Measurements from ENCODE around the gene SBF2.

SBF2 gene

DNA sequence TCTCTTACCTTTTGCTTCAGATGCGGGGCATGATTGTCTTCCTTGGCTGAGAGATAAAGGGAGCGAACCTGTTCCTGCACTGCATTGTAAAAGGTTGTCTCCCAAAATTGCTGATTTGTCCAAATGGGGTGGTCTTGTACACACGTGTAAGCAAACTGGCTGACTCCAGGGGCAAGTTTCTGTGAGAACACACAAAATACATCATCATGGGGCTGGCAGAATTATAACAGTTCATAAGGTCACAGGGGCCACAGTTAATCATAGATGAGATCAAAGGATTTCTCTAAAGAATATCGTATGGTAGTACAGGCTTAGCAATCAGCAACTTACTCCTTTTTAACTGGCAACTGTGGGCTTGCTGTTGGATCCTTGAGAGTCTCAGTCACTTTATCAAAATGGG lies 435.8 kb downstream of the SBF2 start:
- no peak for DNase-seq (ENCODE audit: low read depth, low spot score)

DNA sequence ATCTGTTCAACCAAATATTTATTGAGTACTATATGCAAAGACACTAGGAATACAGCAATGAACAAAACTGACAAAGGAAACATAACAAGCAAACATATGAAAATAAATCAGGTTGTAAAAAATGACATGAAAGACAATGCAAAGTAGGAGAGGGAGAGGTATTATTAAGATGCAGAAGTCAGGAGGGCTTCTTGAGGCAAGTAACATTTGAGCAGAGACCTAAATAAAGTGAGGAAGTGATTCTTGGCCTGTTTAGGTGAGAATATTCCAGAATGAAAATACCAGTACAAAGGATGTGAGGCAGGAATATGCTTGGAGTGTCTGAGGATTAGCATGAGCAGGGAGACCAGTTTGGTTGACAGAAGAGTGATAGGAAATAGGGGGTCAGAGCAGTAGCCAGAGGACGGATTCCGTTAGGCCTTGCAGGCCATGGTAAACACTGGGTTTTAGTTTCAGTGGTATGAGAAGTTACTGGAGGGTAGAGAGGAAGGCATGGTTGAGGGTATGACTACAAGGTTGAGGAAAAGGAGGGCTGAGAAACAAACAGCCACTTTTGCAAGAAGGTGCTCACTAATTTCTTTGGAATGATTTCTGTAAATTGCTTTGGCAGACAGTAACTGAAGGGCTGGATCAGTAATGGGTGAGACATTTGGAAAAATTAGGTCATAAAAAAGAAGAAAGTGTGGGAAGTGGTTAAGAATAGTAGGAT lies 438.3 kb downstream of the SBF2 start:
- DNase-seq (ENCODE audit: low read depth, low spot score) = no peak

DNA sequence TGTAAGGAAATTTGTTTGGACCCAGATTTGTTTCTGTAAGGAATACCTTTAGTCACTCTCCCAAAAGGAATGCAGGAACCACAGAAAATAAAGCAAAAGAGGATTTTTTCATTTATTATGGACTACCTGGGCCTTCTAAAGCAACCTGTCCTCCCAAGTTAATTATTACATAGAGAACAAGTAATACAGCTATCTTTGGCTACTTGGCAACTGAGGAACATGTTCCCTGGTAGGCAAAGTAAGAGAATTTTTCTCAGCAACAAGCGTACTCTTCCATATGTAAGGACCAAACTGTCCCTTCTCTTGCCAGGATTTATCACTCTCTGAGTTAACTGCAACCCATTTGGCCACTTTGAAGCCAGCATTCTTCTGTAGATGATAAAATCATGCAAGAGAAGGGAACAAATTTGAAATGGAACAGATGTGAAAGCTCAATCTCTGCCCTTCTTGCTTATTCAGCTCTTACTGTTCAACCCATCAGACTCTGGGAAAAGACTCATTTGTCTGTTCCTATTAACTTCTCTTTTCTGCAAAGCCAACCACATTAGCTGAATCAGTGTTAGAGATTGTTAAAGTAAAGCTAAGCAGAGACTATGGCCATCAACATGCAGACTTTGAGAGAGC lies 440.0 kb downstream of the SBF2 start:
- DNase-seq (ENCODE audit: low read depth, low spot score) = no peak

DNA sequence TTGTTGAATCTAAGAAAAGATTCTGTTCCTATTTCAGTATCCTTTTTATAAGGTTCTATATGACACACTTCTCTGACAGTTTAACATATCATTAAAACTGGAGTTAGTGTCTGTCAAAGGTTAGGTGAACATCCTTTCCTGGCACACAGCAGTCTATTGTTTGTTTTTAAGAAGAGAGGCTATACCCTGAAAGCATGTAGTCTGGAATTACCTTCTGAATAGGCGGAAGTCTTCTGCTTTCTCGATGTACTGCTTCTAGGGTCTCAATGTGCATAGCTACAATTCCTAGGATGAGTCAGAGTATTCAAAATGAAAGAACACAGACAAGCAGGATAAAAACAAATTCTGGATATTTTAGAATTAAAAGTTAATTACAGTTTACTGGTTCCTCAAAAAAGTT lies 441.6 kb downstream of the SBF2 start:
- DNase-seq (ENCODE audit: low read depth, low spot score) = no peak

DNA sequence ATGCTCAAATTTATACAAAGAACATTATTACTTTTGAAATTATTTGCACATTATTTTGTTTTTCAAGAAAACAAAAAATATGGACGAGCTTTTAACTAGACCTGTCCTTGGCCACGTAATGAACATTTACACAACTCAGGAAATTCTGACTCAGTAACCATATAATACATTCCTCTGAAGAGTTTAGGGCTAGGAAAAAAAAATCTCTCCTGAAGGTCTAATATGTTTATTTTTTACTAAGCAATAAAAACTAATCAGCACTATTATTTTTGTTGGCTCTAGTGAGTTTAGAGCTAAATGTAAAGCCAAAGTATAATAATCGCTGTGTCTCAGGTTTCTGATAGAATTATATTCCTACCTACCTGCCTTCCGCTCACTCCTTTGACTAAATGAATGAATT lies 442.7 kb downstream of the SBF2 start:
- no peak for DNase-seq (ENCODE audit: low read depth, low spot score)

DNA sequence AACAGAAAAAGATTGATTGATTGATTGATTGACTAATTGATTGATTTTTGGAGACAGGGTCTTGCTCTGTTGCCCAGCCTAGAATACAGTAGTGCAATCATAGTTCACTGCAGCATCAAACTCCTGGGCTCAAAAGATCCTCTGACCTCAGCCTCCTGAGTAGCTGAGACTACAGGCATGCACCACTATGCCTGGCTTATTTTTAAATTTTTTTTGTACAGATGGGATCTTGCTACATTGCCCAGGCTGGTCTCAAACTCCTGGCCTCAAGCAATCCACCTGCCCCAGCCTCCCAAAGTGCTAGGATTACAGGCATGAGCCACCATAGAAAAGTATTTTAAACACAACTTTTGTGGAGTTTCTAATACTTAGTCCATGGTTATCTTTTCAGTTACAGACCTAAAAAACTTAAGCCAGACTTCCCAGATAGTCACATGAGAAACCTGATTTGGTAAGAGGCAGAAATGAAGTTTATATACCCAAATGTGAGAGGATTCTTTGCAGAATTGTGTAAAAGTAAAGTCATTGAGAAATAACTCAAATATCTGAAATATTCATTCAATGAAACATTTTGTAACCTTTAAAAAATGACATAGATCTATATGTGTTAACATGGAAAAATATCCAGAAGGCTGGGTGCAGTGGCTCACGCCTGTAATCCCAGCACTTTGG lies 443.7 kb downstream of the SBF2 start:
- no peak for DNase-seq (ENCODE audit: low read depth, low spot score)

DNA sequence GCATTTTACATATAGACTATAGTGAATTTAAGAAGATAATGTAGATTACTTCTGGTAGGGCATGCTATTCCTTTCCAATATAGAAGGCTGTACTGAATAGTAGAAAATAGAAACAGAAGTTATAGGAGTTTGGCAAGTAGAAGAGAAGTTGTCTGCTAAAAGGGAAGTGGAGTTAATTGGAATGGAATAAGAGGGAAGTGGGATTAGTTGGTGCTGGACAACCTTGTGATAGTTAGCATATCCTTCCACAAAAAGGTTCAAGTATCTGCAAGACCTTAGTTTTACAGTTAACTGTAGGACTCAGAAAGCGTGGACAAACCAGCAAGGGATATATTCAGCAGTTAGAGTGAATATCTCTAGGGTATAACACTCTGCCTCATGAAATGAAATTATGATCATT lies 444.6 kb downstream of the SBF2 start:
- no peak for DNase-seq (ENCODE audit: low read depth, low spot score)

DNA sequence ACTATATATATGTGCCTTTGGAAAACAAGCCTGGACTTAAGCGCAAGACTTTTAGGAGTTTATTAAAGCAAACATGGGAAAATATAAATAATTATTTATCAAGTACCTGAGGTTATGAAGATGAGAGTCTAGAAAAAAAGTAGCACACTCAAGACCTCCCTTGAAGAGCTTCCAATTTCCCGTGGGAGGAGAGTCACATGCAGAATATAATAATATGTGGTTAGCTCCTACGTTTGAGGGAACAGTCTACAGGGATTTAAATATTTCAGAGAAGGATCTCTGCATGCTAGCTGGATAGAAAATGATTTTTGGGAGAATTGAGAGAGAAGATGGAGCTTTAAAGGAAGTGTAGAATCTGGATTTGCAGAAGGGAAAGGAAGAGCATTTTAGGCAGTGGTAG lies 446.4 kb downstream of the SBF2 start:
- no peak for DNase-seq (ENCODE audit: low read depth, low spot score)

DNA sequence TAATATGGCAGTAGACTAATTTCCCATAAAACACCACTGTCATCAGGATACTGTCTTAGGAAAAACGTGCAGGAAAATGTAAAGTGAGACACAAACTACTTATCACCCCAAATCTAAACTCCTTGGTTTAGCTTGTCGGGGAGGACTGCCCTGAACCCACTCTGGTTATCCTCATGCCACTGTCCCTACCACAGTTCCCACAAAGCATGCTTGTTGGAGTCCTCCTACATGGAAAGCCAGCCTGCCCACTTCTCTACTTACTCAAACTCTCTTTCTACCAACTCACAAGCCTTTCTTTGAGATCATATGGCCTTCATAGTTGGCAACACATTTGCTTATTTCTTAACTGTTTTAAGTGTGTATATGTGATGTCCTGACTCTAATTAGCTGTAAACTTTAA lies 451.1 kb downstream of the SBF2 start:
- DNase-seq (ENCODE audit: low read depth, low spot score) = no peak

DNA sequence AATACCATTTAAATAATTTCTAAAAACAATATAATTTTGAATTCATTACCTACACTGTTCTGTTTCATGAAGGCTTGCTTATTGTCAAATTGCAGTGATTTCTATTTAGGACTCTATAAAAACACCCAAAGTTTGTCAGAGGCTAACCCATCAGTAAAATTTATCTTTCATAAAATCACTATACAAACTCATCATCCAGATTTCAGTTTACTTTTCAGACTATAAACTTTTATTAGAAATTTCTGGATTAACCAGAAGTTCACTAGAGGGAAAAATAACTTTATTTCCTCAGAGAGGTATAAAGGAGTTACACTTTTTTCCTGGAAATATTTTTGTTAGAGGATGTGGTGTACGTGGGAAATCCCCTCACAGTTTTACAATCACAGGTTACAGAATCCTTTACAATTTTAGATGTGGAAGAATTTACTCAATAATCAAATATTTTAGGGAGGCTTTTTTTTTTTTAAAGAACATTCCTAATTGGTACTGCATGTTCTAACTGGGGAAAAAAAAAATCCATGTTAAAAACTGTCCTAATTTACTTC lies 453.5 kb downstream of the SBF2 start:
- no peak for DNase-seq (ENCODE audit: low read depth, low spot score)

DNA sequence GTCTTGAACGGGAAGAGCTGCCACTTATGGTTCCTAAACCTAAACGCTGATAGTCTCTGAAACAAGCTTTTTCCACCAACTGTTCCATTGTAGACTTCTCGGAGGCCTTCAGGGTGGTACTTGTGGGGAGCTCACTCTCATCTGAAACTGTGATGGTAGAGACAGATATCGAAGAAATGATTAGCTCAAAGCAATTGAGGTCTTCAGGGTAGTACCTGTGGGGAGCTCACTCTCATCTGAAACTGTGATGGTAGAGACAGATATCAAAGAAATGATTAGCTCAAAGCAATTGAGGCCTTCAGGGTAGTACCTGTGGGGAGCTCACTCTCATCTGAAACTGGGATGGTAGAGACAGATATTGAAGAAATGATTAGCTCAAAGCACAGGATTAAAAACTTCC lies 454.5 kb downstream of the SBF2 start:
- no peak for DNase-seq (ENCODE audit: low read depth, low spot score)

DNA sequence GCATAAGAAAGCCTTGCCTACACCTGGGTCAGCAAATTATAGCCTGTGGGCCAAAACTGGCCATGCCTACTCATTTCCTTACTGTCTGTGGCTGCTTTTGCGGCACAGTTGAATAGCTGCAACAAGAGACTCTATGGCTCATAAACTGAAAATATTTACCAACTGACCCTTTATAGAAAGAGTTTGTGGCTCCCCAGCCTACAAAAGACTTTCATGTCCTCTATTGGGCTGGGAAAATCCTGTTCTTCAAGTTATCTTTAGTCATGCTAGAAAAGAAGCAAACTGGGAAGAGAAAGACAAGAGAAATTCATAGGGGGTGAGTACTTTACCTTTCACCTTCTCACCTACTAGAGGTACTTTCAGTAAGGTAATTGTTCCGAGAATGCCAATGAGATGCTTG lies 455.1 kb downstream of the SBF2 start:
- DNase-seq (ENCODE audit: low read depth, low spot score) = no peak

DNA sequence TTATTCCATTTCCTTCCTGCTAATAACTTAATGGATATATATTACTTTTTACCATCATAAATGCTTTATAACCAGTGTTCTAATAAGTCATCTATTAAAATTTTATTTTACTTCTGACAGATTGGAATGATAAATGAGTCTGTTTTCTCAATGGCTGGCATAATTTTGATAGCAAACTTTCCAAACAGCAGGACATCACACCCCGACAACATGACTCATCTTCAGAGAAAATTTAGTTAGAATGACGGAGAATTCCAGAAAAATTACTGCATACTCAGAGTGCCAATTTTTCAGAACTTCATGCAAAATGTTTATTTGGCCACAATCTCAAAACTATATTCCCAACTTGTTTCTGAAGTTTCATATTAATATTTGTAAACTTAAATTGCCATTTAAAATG lies 455.8 kb downstream of the SBF2 start:
- no peak for DNase-seq (ENCODE audit: low read depth, low spot score)

DNA sequence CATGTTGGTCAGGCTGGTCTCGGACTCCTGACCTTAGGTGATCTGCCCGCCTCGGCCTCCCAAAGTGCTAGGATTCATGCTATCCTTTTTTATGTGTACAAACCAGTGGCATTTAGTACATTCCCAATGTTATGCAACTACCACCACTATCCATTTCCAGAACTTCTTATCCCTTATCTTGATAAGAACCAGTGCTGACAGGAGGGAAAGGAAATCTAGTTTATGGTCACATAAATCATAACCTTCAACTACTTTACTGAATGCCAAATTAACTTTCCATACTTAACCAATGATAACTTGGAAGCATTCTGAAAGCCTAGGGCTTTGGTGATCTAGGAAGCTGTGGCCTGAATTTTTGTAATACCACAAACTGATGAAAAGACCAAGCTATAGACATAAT lies 459.7 kb downstream of the SBF2 start:
- DNase-seq (ENCODE audit: low read depth, low spot score) = no peak

DNA sequence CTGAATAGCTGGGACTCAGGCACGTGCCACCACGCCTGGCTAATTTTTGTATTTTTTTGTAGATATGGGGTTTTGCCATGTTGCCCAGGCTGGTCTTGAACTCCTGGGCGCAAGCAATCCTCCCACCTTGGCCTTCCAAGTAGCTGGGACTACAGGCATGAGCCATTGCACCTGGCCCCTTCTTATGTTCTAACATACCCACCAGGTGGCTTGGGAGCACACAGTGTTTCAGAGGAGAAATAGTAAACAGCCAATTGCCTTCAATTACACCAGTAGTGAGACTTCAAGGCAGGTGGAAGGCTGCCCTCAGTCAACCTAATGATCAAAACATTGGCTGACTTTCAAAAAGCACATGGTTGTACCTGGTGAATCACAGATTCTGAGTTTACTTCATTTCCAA lies 462.9 kb downstream of the SBF2 start:
- no peak for DNase-seq (ENCODE audit: low read depth, low spot score)

DNA sequence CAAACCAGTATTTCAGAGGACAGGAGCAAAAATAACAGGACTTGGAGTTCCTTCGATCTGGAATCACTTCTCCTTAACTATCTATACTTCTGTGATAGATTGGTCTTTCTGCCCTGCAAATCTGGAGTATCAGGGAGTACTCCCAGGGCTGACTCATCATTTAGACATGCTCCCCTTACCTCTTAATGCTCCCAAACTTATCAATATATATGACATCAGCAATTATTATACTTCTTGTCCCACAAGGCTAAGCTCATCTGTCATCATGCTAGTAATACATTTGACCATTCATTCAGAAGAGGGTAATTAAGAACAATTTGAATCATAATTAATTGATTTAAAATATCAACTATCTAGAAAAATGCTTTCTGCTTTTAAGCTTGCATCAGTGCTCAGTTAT lies 466.3 kb downstream of the SBF2 start:
- no peak for DNase-seq (ENCODE audit: low read depth, low spot score)

DNA sequence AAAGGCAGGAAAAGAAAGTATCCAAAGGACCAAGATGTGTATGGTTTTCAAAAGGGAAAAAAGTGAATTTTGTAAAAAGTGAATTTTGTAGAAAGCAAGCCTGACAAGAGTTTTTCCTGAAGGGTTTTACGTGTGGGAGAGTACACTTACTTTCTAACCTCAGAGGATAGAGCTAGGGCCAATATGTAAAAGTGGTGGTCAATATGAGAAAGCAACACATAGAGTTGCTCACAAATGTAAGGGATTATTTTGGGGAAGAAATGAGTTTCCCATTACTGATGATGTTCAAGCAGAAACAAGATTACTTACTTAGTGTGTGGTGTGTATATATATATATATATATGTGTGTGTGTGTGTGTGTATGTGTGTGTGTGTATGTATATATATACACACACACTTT lies 467.6 kb downstream of the SBF2 start:
- DNase-seq (ENCODE audit: low read depth, low spot score) = no peak

DNA sequence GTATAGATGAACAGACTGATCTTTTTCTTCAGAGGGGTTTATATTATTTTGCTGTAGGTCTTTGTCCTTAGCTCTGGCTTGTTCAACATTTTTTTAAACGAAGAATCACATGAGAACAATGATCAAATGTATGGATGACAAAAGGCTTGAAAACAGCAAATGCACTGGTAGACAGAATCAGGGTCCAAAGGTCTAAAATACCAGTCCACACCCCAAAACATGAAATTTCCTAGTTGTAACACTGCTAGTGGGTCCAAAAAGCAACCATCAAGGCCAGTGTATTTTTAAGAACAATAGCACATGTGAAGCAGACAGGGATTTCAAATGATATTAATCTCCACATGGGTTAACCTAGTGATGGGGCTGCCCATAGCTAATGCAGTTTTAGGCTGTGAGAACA lies 468.1 kb downstream of the SBF2 start:
- DNase-seq (ENCODE audit: low read depth, low spot score) = no peak

DNA sequence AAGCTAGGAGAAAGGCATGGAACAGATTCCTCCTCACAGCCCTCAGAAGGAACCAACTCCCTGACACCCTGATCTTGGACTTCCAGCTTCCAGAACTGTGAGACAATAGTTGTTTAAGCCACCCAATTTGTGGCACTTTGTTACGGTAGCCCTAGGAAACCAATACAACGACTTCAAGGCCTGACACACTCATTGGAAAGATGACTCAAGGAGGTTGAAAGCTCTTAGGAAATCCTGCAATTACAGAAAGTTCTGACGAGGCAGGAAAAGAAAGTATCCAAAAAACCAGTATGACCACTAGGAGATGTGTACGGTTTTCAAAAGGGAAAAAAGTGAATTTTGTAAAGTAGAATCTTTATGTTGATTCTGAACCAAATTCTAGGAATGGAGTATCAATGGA lies 468.7 kb downstream of the SBF2 start:
- no peak for DNase-seq (ENCODE audit: low read depth, low spot score)

DNA sequence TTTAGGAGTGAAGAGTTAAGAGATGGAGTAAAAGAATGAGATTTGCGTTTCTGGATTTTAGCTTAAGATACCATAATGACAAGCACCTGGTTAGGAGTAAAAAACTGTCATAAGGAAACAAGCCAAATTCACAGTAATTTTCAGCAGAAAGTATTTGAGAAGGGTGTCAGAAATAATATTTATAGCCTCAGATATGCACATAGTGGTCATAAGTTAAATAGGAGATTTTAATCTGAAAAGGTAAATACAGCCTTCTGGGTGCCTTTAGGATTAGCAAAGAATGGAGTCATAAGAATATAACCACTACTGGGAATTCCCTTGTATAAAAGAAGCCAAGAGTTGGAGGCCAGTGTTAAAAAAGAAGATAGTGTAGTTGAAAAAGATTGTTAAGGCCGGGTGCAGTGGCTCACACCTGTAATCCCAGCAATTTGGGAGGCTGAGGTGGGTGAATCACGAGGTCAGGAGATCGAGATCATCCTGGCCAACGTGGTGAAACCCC lies 470.1 kb downstream of the SBF2 start:
- DNase-seq (ENCODE audit: low read depth, low spot score) = no peak

DNA sequence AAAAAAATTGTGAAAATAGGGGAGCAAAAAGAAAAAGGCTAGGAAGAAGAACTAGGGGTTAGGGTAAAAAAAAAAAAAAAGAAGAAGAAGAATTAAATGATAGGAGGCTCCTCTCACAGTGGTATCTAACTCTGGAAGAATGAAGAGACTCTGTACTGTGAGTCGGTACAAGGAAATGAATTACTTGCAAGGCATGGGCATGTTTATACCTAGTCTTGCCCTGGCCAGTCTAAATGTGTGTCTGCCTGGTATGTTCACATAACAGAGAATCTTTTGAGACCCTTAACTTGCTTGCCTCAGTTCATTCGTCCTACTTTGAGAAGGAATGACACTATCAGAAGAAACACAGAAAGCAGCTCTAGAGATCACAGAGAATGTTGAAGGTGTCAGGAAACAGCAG lies 470.6 kb downstream of the SBF2 start:
- no peak for DNase-seq (ENCODE audit: low read depth, low spot score)

DNA sequence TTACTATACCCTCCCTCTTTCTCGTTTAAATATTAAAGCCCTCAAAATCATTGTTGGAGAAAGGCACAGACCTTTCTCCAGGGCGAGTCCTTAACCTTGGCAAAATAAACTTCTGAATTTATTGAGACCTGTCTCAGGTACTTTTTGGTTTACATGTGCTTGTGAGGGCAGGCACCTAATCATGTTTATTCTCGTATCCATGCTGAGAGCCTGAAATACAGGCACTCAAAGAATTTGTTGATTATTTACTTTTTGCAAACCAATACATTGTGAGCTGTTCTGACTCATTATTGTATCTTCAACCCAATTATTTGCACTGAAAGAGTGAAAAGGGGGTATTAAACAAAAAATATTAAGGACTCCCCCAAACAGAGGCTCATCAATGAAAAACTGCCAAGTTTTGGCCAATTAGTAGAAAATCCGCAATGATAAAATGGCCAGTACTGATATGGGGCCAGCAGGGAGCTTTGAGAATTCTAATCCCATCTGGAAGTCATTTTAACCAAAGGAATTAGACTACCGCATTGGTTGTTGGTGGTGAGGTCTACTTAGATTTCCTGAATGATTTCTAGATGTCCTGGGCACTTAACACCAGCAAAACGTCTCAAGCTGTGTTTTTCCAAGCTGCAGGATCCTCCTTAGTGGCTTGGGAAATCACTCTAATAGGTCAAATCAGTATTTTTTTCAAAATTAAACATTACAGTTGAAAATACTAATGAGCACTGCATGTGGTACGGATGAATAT lies 472.8 kb downstream of the SBF2 start:
- DNase-seq (ENCODE audit: low read depth, low spot score) = peak; percentile 70

Data from smooth muscle cell of the brain vasculature (primary cell).